ENCODE results near the gene GSE1.

GSE1 gene

GRCh38 chr16:85709766-85710585 is 96.9 kb downstream of the GSE1 start:
- DNase-seq, result no peak

GRCh38 chr16:85710732-85711131 is 97.6 kb downstream of the GSE1 start:
- no peak for DNase-seq

- DNase-seq, result no peak
Observed at GRCh38 chr16:85711982-85712587, 99.0 kb downstream of the GSE1 start.

DNA sequence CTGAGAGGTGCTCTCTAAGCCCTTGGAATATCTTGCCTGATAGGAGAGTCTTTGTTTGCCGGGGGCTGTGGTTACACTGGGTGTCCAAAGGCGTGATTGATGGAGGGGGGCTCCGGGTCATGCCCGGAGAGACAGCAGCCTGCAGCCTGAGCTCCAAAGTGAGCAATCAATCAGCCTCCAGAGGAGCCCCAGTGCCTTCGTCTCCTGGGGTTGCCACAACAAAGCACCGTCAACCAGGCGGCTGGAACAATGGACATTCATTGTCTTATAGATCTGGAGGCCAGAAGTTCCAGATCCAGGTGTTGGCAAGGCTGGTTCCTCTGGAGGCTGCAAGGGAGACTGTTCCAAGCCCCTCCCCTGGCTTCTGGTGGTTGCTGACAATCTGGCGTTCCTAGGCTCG is 99.7 kb downstream of the GSE1 start:
- no peak for DNase-seq

- no peak for DNase-seq
Observed at GRCh38 chr16:85715169-85716021, 102.3 kb downstream of the GSE1 start.

DNA sequence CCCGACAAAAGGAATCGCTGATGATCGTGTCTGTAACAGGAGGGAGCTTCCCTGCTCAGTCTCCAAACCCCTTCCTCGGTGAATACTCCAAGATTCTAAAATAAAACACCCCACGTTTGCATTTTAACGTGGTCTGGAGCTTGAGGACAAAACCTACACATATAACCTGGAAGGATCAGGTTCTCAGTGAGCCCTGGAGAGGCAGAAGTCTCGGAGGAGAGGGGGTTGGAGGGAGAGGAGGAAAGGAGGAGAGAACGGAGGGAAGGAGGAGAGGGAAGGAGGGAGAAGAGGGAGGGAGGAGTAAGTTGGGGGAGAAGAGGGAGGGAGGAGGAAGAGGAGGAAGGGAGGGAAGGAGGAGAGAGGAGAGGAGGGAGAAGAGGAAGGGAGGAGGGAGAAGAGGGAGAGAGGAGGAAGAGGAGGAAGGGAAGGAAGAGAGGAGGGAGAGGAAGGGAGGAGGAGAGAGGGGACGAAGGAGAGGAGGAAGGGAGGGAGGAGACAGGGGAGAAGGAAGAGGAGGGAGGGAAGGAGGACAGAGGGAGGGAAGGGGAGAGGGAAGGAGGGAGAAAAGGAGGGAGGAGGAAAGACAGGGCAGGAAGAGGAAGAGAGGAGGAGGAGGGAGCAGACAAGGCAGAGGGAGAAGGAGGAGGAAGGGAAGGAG is 103.0 kb downstream of the GSE1 start:
- DNase-seq, result no peak

- no peak for DNase-seq
Observed at GRCh38 chr16:85716680-85717038, 103.5 kb downstream of the GSE1 start.

- DNase-seq, result no peak
Observed at GRCh38 chr16:85717393-85718152, 104.5 kb downstream of the GSE1 start.

GRCh38 chr16:85718153-85718477 is 105.0 kb downstream of the GSE1 start:
- no peak for DNase-seq

DNA sequence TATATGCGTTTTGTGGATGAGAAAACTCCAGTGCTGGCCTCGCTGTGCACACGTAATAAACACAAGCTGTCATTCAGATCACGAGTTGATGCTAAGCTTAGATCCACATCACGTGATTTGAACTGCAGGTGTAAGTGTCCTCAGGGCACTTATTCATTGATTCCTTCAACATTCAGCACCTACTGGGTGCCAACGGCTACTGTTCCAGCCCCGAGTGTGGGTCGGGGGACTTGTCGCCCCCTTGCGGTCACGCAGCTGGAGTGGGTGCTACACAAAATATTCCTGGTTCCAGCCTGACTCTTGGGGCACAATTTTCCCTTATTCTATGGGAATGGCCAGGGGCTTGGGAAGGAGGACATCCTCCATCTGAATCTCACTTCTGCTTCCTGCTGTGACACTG is 105.6 kb downstream of the GSE1 start:
- no peak for DNase-seq

DNA sequence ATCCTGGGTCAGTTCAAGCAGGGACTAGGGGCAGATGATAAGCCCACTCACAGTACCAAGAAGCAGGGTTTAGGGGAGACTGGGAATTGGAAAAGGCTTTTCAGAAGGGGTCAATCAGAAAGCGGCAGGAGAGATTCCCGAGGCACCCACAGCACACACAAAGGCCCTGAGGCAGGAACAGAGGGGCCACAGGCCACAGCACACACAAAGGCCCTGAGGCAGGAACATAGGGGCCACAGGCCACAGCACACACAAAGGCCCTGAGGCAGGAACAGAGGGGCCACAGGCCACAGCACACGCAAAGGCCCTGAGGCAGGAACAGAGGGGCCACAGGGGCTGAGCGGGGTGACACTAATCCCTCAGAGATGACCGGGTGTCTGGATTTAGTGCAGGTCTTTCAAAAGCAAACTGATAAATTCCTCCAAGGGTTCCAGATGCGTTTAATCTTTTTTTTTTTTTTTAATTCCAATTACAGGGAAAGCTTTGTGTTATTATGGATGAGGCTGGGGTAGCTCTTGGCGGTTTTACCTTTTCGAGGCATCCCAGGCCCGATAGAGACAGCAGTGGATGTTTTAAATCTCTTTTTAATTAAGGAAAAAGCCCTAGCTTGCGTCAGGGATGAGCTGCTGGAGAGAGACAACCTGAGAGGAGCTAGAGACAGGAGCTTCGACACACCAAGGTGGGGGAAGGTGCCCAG is 106.6 kb downstream of the GSE1 start:
- no peak for DNase-seq

DNA sequence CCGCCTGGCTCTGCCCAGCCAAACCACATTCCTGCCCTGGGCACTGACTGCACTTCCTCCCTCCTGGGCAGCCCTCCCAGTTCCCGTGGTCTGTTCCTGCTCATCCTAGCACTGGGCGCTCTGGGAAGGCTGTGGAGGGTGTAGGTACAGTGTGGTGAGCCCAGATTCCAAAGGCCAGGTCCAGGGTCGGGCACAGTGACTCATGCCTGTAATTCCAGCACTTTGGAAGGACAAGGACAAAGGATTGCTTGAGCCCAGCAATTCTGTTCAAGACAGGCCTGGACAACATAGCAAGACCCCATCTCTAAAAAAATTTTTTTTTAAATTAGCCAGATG is 107.1 kb downstream of the GSE1 start:
- DNase-seq, result no peak

DNA sequence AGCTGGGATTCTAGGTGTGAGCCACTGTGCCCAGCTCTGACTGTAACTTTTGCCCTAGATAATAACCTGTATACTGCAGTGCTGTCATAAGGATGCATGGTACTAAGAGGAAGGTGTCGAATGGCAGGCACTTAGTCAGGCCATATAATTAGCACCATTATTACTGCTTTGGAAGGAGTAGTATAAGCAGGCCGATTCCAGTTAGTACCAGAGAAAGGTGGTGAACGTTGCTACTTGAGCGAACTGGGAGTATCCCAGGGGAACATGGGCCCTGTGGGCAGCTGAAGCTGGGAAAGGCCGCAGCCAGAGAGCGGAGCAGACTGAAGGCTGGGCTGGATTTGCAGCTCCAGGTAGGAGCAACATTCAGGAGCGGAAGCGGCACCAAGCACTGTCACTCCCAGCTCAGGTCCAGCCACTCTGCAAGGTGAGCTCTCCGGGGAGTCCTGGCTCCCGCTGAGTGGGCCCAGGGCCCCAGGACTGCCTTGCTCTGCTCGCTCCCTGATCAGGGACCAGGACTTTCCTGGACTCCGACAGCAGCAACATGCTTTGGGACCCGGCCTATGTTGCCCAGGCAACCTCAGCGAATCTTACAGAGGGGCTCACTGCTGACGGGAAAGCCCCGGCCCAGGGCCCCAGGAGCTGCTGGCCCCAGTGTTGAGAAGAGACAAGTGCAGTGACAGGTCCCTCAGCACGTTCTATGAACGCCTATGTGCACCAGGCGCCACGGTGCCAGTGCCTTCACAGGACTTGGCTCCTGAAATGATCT is 109.2 kb downstream of the GSE1 start:
- DNase-seq, result no peak

DNA sequence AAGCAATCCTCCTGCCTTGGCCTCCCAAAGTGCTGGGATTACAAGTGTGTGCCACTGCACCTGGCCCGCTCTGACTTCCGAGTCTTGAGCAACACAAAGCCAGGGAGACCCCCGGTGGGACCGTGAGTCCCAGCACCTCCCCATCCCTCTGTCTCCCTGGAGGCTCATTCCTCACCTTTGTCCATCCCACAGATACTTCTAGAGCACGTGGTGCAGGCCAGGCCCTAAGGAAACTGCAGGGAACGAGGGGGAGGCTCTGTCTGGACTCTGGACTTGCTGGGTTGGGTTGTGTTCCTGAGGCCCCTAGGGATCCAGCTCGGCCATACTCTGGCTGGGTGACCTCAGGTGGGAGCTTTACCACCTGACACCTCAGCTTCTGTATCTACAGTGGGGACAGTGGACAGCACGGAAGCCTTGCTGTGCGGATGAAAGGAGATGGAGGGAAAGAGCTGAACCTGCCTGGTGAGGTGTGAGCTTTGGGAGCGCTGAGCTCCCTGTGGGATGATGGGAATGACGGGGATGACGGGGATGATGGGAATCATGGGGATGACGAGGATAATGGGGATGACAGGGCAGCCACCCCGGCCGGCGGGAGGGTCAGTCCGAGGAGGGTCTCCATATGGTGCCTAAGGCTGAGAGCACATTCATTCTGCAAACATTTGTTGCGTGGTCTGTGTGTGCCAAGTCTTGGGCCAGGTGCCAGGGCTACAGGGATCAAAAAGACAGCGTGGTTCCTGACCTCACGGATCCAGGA is 111.2 kb downstream of the GSE1 start:
- no peak for DNase-seq

DNA sequence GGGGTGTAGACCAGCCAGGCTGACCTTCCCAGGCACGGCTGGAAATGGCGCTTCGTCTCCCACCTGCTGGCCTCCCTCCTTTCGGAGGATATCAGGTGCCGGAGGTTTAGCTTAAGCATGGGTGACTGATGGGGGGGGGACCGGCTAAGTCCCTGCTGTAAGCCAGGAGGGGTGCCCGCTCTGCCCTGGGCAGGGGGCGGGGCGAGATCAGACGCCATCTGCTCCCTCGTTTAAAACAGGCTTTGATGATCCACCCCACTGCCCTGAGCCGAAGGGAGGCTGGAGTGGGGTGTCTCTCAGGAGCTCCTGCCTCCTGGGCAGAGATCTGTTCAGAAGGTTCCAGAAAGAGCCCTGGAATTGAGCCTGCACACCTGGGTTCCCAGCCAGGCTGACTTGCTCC is 111.8 kb downstream of the GSE1 start:
- no peak for DNase-seq

Measured in NCI-H446 treated with DMSO at 0.1 percent for 48 hours (cell line).